H1 (cell line): ENCODE results near the gene BCL3. TPM values are rescaled to one million over a fixed set of nuclear protein-coding genes. Genes with fewer than 3 reads are reported as not detected.

Experiments
- CTCF ChIA-PET: fragments of 300-600 bp; sonication (Branson Sonifier 250); formaldehyde crosslinking; loops from one replicate; lab custom pipeline; 2021; ENCODE audit not compliant: partially characterized antibody; lab: Charles Lee
- POLR2A ChIA-PET: fragments of 300-600 bp; sonication (Branson Sonifier 250); formaldehyde crosslinking; loops from one replicate; lab custom pipeline; 2021; ENCODE audit warnings: inconsistent platforms; ENCODE audit not compliant: partially characterized antibody; lab: Charles Lee
- DNase-seq, 2 experiments: peaks; one replicate each; pipeline versions ENCODE4 v3.0.0 to v3.0.0-alpha.2; 2010 to 2022; ENCODE audit warnings: low spot score in 2 of 2, low read depth in 1 of 2, mixed read lengths in 1 of 2
- FAIRE-seq: peaks from 2 replicates; lab custom pipeline; 2011; peaks lifted over from hg19 to GRCh38; lab: Jason Lieb, UNC
- H2AFZ ChIP-seq: 2 replicates; pipeline ENCODE4 v1.8.1; 2012; ENCODE audit warnings: low read length, inconsistent platforms
- H2AK5ac ChIP-seq: 2 replicates; pipeline ENCODE4 v1.6.1; 2013; ENCODE audit warnings: low read depth, low read length
- H2BK120ac ChIP-seq: replicated peaks from 2 replicates; pipeline ENCODE3; 2013; ENCODE audit warnings: low read depth, low read length, inconsistent platforms
- H2BK12ac ChIP-seq: 2 replicates; pipeline ENCODE4 v1.6.1; 2013; ENCODE audit warnings: low read depth, low read length
- H2BK15ac ChIP-seq: 2 replicates; pipeline ENCODE4 v1.6.1; 2013; ENCODE audit warnings: low read length
- H2BK20ac ChIP-seq: 2 replicates; pipeline ENCODE4 v1.6.1; 2013; ENCODE audit warnings: low read length
- H2BK5ac ChIP-seq: 2 replicates; pipeline ENCODE4 v1.6.1; 2013; ENCODE audit warnings: low read depth, low read length
- H3K14ac ChIP-seq: 2 replicates; pipeline ENCODE4 v1.6.1; 2013; ENCODE audit warnings: inconsistent platforms; ENCODE audit not compliant: insufficient read length
- H3K18ac ChIP-seq: 2 replicates; pipeline ENCODE4 v1.6.1; 2013; ENCODE audit warnings: low read length; ENCODE audit errors: extremely low read depth
- H3K23ac ChIP-seq: 2 replicates; pipeline ENCODE4 v1.6.1; 2013; ENCODE audit warnings: inconsistent platforms; ENCODE audit not compliant: insufficient read length
- H3K23me2 ChIP-seq: 2 replicates; pipeline ENCODE4 v1.6.1; 2013; ENCODE audit warnings: low read depth, low read length
- H3K27ac ChIP-seq: 2 replicates; pipeline ENCODE4 v1.6.1; 2011; ENCODE audit warnings: low read depth, low read length, inconsistent platforms
- H3K27me3 ChIP-seq, 4 experiments: replicated peaks in 1 of 4; 1 replicate in 1 of 4; 2 replicates in 3 of 4; pipeline versions ENCODE4 v1.6.1 to v1.8.1; 2011 to 2013; ENCODE audit warnings: low read length in 3 of 4, mild to moderate bottlenecking in 3 of 4, inconsistent platforms in 2 of 4, mixed read lengths in 2 of 4, moderate library complexity in 1 of 4; ENCODE audit not compliant: control insufficient read depth in 3 of 4, insufficient read depth in 3 of 4; ENCODE audit errors: extremely low read depth in 1 of 4
- H3K36me3 ChIP-seq, 4 experiments: 2 replicates each; pipeline versions ENCODE4 v1.6.1 to v1.8.1; 2011 to 2013; ENCODE audit warnings: mild to moderate bottlenecking in 4 of 4, low read length in 3 of 4, moderate library complexity in 2 of 4, control low read depth in 1 of 4, inconsistent platforms in 1 of 4; ENCODE audit not compliant: insufficient read depth in 4 of 4, control insufficient read depth in 2 of 4
- H3K4ac ChIP-seq: replicated peaks from 2 replicates; pipeline ENCODE3; 2013; ENCODE audit warnings: low read length, low read depth, mixed read lengths, inconsistent platforms; ENCODE audit not compliant: insufficient read length
- H3K4me1 ChIP-seq, 4 experiments: replicated peaks in 1 of 4; 1 replicate in 1 of 4; 2 replicates in 3 of 4; pipeline versions ENCODE4 v1.6.1 to v1.8.1; 2011 to 2013; ENCODE audit warnings: low read length in 3 of 4, inconsistent platforms in 2 of 4, mixed read lengths in 1 of 4; ENCODE audit not compliant: insufficient read depth in 4 of 4, control insufficient read depth in 3 of 4
- H3K4me2 ChIP-seq, 2 experiments: 2 replicates each; pipeline versions ENCODE4 v1.6.1 to v1.8.1; 2011 to 2013; ENCODE audit warnings: low read depth in 2 of 2, low read length in 2 of 2, control low read depth in 1 of 2, inconsistent platforms in 1 of 2, mild to moderate bottlenecking in 1 of 2; ENCODE audit not compliant: insufficient read depth in 1 of 2
- H3K4me3 ChIP-seq, 4 experiments: fragments of 200-600, 300-600 bp in 1 of 4; sonication (generic), shearing (Covaris generic), sonication (Bioruptor Twin) in 1 of 4; 2 replicates each; pipeline versions ENCODE4 v1.5.1 to v1.8.1; 2011 to 2016; ENCODE audit warnings: low read length in 4 of 4, low read depth in 3 of 4, control low read depth in 2 of 4, inconsistent platforms in 2 of 4, mild to moderate bottlenecking in 2 of 4, mixed read lengths in 1 of 4, moderate library complexity in 1 of 4; ENCODE audit not compliant: insufficient read depth in 2 of 4; ENCODE audit errors: extremely low read depth in 1 of 4
- H3K56ac ChIP-seq: replicated peaks from 2 replicates; pipeline ENCODE3; 2013; ENCODE audit warnings: low read depth, mild to moderate bottlenecking, mixed read lengths, low read length, inconsistent platforms; ENCODE audit not compliant: insufficient read length
- H3K79me1 ChIP-seq: 2 replicates; pipeline ENCODE4 v1.6.1; 2013; ENCODE audit warnings: low read depth, low read length, control low read depth
- H3K79me2 ChIP-seq, 2 experiments: 2 replicates each; pipeline versions ENCODE4 v1.6.1 to v1.8.1; 2012 to 2013; ENCODE audit warnings: low read length in 2 of 2, mild to moderate bottlenecking in 2 of 2, inconsistent platforms in 1 of 2; ENCODE audit not compliant: insufficient read depth in 2 of 2, control insufficient read depth in 1 of 2
- H3K9ac ChIP-seq, 4 experiments: replicated peaks in 1 of 4; 1 replicate in 1 of 4; 2 replicates in 3 of 4; pipeline versions ENCODE4 v1.6.1 to v1.8.1; 2011 to 2013; ENCODE audit warnings: low read depth in 3 of 4, low read length in 3 of 4, control low read depth in 2 of 4, mild to moderate bottlenecking in 2 of 4, moderate library complexity in 2 of 4, inconsistent platforms in 1 of 4; ENCODE audit errors: extremely low read depth in 1 of 4
- H3K9me3 ChIP-seq, 2 experiments: 2 replicates each; pipeline versions ENCODE4 v1.6.1 to v1.8.1; 2012 to 2013; ENCODE audit warnings: mild to moderate bottlenecking in 2 of 2, moderate library complexity in 2 of 2, control low read depth in 1 of 2, inconsistent platforms in 1 of 2, low read depth in 1 of 2, low read length in 1 of 2, mixed read lengths in 1 of 2; ENCODE audit not compliant: insufficient read depth in 2 of 2
- H4K20me1 ChIP-seq, 2 experiments: replicated peaks in 1 of 2; 2 replicates each; pipeline versions ENCODE3 to v1.8.1; 2011 to 2013; ENCODE audit warnings: inconsistent platforms in 2 of 2, low read length in 2 of 2, mild to moderate bottlenecking in 1 of 2; ENCODE audit not compliant: insufficient read depth in 2 of 2, control insufficient read depth in 1 of 2
- H4K5ac ChIP-seq: 2 replicates; pipeline ENCODE4 v1.6.1; 2013; ENCODE audit warnings: low read length, low read depth, mixed read lengths, inconsistent platforms; ENCODE audit not compliant: insufficient read length
- H4K8ac ChIP-seq: 2 replicates; pipeline ENCODE4 v1.8.0; 2013; ENCODE audit warnings: mild to moderate bottlenecking, moderate library complexity, low read length, inconsistent platforms; ENCODE audit not compliant: insufficient read depth; ENCODE audit errors: extremely low read depth
- H4K91ac ChIP-seq: replicated peaks from 2 replicates; pipeline ENCODE3; 2013; ENCODE audit warnings: low read length, mixed read lengths, inconsistent platforms; ENCODE audit not compliant: insufficient read length
- CEBPB ChIP-seq: IDR thresholded peaks from 2 replicates; pipeline ENCODE4 v1.6.1; 2012; ENCODE audit warnings: low read depth, low read length
- CREB1 ChIP-seq: IDR thresholded peaks from 2 replicates; pipeline ENCODE4 v1.6.1; 2012; ENCODE audit warnings: inconsistent platforms
- CTBP2 ChIP-seq: IDR thresholded peaks from 2 replicates; pipeline ENCODE4 v1.7.0; 2011; ENCODE audit warnings: borderline replicate concordance, mild to moderate bottlenecking, moderate library complexity, mixed read lengths, low read length; ENCODE audit not compliant: insufficient read depth, insufficient read length
- CTCF ChIP-seq, 3 experiments: IDR thresholded peaks; 1 replicate in 2 of 3; 2 replicates in 1 of 3; pipeline versions ENCODE4 v1.5.1 to v1.6.1; 2011; ENCODE audit warnings: low read length in 3 of 3, mild to moderate bottlenecking in 3 of 3, inconsistent platforms in 2 of 3, low read depth in 1 of 3, moderate library complexity in 1 of 3; ENCODE audit not compliant: insufficient read depth in 1 of 3; ENCODE audit errors: control extremely low read depth in 1 of 3
- JUND ChIP-seq: IDR thresholded peaks from 2 replicates; pipeline ENCODE4 v1.6.1; 2011; ENCODE audit warnings: mild to moderate bottlenecking, improper control_type of control experiment, low read length
- RAD21 ChIP-seq, 2 experiments: IDR thresholded peaks in 1 of 2; conservative IDR thresholded peaks in 1 of 2; 2 replicates each; pipeline ENCODE4 v1.6.1; 2011; ENCODE audit warnings: low read depth in 2 of 2, low read length in 2 of 2, improper control_type of control experiment in 1 of 2, inconsistent platforms in 1 of 2, mild to moderate bottlenecking in 1 of 2, moderate library complexity in 1 of 2
- SAP30 ChIP-seq: fragments of 300-600 bp; sonication (generic); IDR thresholded peaks from 2 replicates; pipeline ENCODE4 v1.7.1; 2012; ENCODE audit warnings: low read length, moderate library complexity, mild to moderate bottlenecking, inconsistent platforms; ENCODE audit not compliant: insufficient read depth, insufficient replicate concordance
- SIN3A ChIP-seq, 2 experiments: IDR thresholded peaks in 1 of 2; conservative IDR thresholded peaks in 1 of 2; 2 replicates each; pipeline ENCODE4 v1.6.1; 2011 to 2012; ENCODE audit warnings: low read length in 2 of 2, improper control_type of control experiment in 1 of 2, low read depth in 1 of 2, mild to moderate bottlenecking in 1 of 2
- TAF7 ChIP-seq: optimal IDR thresholded peaks from 2 replicates; pipeline ENCODE3; 2011; ENCODE audit warnings: low read depth, mild to moderate bottlenecking, inconsistent platforms, low read length, moderate library complexity, borderline replicate concordance
- WGBS, 2 experiments: shearing (Covaris generic) in 1 of 2; methylation state at CpG; one replicate each; pipeline versions ENCODE4 v1.1.6 to v1.1.7; 2013 to 2015; ENCODE audit warnings: low lambda C conversion rate in 2 of 2, mixed read lengths in 2 of 2, inconsistent platforms in 1 of 2, low coverage in 1 of 2, missing lambda C conversion rate in 1 of 2; ENCODE audit not compliant: insufficient replicate concordance in 2 of 2, insufficient coverage in 1 of 2, insufficient read length in 1 of 2; ENCODE audit errors: extremely low coverage in 1 of 2, missing lambda C conversion rate in 1 of 2; 5-methylcytosine and 5-hydroxymethylcytosine counted together
- polyA plus RNA-seq, 7 experiments: library from polyadenylated mRNA; depleted of rRNA in 3 of 7; stranded (reverse) in 5 of 7; unstranded in 2 of 7; fragments of >200 nt in 5 of 7; fragments of 200-250 nt in 2 of 7; gene quantifications; 1 replicate in 5 of 7; 2 replicates in 1 of 7; 4 replicates in 1 of 7; pipeline versions ENCODE4 v1.2.1 to v1.2.3, GENCODE V29; 2011 to 2013; ENCODE audit warnings: missing spikeins in 2 of 7, mixed read lengths in 2 of 7
- total RNA-seq: library from RNA; stranded (reverse); fragmentation: NEBNext Ultra II Directional; extraction: Animal tissue kit (Norgen Biotek cat#: 25700); gene quantifications from 2 replicates; pipeline ENCODE4 v1.2.1, GENCODE V29; 2021

BCL3 gene
- total and polyA plus RNA-seq, 2 of the 8 experiments (the other 6 are each of a cell fraction or from before 2014, with no cell fraction given) = 0.88 to 2.4 TPM

DNA sequence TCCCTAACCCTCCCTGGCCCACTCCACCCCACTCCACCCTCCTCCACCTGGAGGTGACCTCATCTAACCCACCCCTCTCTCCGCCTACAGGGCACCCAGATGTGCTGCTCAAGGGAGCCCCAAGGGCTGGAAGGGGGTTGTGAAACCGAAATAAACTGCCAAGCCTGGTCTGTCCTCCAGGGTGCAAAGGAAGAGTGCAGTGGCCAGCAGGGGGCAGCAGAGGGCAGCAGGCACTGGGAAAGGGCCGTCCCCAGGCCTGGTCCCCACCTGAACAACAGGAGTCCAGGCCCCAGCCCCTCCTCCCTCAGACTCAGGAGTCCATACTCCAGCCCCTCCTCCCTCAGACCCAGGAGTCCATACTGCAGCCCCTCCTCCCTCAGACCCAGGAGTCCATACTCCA lies 52.0 kb downstream of the BCL3 start:
- H3K79me1 ChIP-seq = no peaks in the 10 kb centered on the region
- no peak overlapping the region for H2BK20ac ChIP-seq
- no peak overlapping the region for H2BK120ac ChIP-seq
- H3K9me3 ChIP-seq = no peaks in the 10 kb centered on the region
- H3K4ac ChIP-seq = no peak overlapping the region
- POLR2A ChIA-PET = interaction anchor here (0.8 to 1.0 kb wide), 2 partner anchors 16 to 18 kb away, joined by 3 read pairs; no protein-coding TSS in a partner anchor
- peak overlapping the region; percentile 69; the same call in 1 of the 2 replicates for H2BK5ac ChIP-seq
- peaks cover 0 to 2% of the 10 kb centered on the region in 2 experiments for H4K20me1 ChIP-seq
- H3K27me3 ChIP-seq = peaks cover 0 to 19% (median 17%) of the 10 kb centered on the region in 4 experiments; a peak in 6 of 7 replicates
- H3K56ac ChIP-seq = no peak overlapping the region
- no peak overlapping the region for H4K5ac ChIP-seq
- DNase-seq = peak; percentile 91 to 99
- no peak overlapping the region for H4K8ac ChIP-seq
- H3K14ac ChIP-seq = no peak overlapping the region
- H3K23ac ChIP-seq = no peak overlapping the region
- FAIRE-seq = peak; percentile 80
- no peak overlapping the region for H3K9ac ChIP-seq
- no peaks in the 10 kb centered on the region for H3K79me2 ChIP-seq
- H3K27ac ChIP-seq = no peak overlapping the region
- H2BK12ac ChIP-seq = peak overlapping the region; percentile 60; the same call in 1 of the 2 replicates
- CTCF ChIA-PET = interaction anchor here (1.5 to 9.2 kb wide), 2 partner anchors 14 to 17 kb away, joined by 7 to 80 read pairs; no protein-coding TSS in a partner anchor
- peaks cover 0 to 3% (median 2%) of the 10 kb centered on the region in 4 experiments; a peak in 2 of 8 replicates for H3K36me3 ChIP-seq
- H3K4me3 ChIP-seq = no peak overlapping the region
- H3K23me2 ChIP-seq = 0 out of 2 replicates have a peak, but pooled peaks cover 1% of the 10 kb centered on the region
- H3K18ac ChIP-seq = no peak overlapping the region
- no peak overlapping the region for H4K91ac ChIP-seq
- H3K4me1 ChIP-seq = peaks cover 5 to 10% (median 6%) of the 10 kb centered on the region in 4 experiments; a peak in 6 of 7 replicates
- H2AK5ac ChIP-seq = no peak overlapping the region
- 20% methylated on average over 1 of the region's 3 CpGs; no CpG with 5 or more reads in 1 of the 2 experiments for WGBS, 2 experiments
- no peak overlapping the region; a peak in 1 of 4 replicates for H3K4me2 ChIP-seq
- H2AFZ ChIP-seq = no peak overlapping the region
- H2BK15ac ChIP-seq = no peak overlapping the region
- TF ChIP-seq CTBP2 (no peak), RAD21 (IDR thresholded peaks at IDR 0.05 in 1 of 2, conservative IDR thresholded peaks at IDR 0.05 in 1 of 2; ENCODE audit: low read depth in 2 of 2, low read length in 2 of 2) (peak; percentile 76 to 78), TAF7 (no peak), CEBPB (peak; percentile 80), CREB1 (0 out of 2 replicates have a peak, but pooled peaks have one; percentile 43), SIN3A (conservative IDR thresholded peaks at IDR 0.05 in 1 of 2, IDR thresholded peaks at IDR 0.05 in 1 of 2; ENCODE audit: low read depth in 1 of 2, low read length in 2 of 2) (0 out of 4 replicates have a peak, but pooled peaks of 1 of the 2 experiments have one; percentile 35), JUND (peak; percentile 53; the same call in 1 of the 2 replicates), SAP30 (no peak), CTCF (IDR thresholded peaks at IDR 0.05; ENCODE audit: control extremely low read depth in 1 of 3, insufficient read depth in 1 of 3, low read depth in 1 of 3, low read length in 3 of 3) (peak; percentile 96 to 99 (median 99))
